Measurements from ENCODE around the gene ZBTB46. TPM values are rescaled to one million over a fixed set of nuclear protein-coding genes. Genes with fewer than 3 reads are reported as not detected.

The ZBTB46 gene
- total RNA-seq, 1 donor = 13.8 TPM

GRCh38 chr20:63785691-63786131 is 45.4 kb downstream of the ZBTB46 start:
- DNase-seq (ENCODE audit: low read depth) = no peak
- no peak overlapping the region for H3K4me3 ChIP-seq (ENCODE audit: low read depth, low read length)
- no peak for TF ChIP-seq CTCF (IDR thresholded peaks at IDR 0.05; ENCODE audit: insufficient read depth, low read depth, low read length)

DNA sequence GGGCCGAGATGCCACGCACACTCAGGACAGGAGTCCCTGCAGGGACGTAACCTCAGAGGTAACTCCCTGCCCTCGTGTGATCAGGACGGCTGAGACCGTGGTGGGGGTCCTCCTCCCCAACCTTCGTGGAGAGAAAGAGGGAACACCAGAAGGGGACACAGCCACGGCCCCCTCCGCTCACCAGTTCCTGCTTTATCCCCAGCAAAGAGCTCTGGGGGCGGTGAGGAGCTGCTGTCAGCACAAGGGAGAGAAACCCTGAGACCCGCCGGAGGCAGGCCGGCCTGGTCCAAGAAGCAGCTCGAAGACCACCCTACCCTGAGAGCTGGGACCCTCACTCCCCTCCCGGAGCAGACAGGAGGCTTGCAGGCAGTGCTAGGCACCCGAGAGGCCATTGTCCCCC is 47.1 kb downstream of the ZBTB46 start:
- H3K4me3 ChIP-seq (ENCODE audit: low read depth, low read length) = no peak overlapping the region
- no peak for TF ChIP-seq CTCF (IDR thresholded peaks at IDR 0.05; ENCODE audit: insufficient read depth, low read depth, low read length)
- no peak for DNase-seq (ENCODE audit: low read depth)

DNA sequence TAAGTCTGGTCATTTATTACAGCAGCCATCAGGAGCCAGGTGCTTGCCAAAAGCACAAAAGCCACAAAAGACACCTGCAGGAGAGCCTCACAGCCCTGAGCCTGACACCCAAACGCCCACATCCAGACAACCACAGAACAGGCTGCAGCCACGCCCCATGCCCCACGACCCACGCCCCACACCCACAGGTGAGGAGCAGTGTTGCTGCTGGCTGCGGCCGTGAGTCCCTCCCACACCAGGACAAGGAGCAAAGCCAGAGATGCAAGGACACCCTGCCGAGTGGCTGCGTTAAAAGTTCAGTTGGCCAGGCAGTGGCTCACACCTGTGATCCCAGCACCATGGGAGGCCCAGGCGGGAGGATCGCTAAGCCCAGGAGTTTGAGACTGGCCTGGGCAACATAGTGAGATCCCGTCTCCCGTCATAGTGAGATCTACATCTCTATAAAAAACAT is 48.5 kb downstream of the ZBTB46 start:
- H3K4me3 ChIP-seq (ENCODE audit: low read depth, low read length) = no peak overlapping the region
- no peak for DNase-seq (ENCODE audit: low read depth)
- no peak for TF ChIP-seq CTCF (IDR thresholded peaks at IDR 0.05; ENCODE audit: insufficient read depth, low read depth, low read length)

GRCh38 chr20:63782051-63782471 is 49.0 kb downstream of the ZBTB46 start:
- no peak for DNase-seq (ENCODE audit: low read depth)
- H3K4me3 ChIP-seq (ENCODE audit: low read depth, low read length) = no peak overlapping the region
- TF ChIP-seq CTCF (IDR thresholded peaks at IDR 0.05; ENCODE audit: insufficient read depth, low read depth, low read length) = no peak

GRCh38 chr20:63781181-63781580 is 49.9 kb downstream of the ZBTB46 start:
- H3K4me3 ChIP-seq (ENCODE audit: low read depth, low read length) = no peak overlapping the region
- no peak for TF ChIP-seq CTCF (IDR thresholded peaks at IDR 0.05; ENCODE audit: insufficient read depth, low read depth, low read length)
- DNase-seq (ENCODE audit: low read depth) = no peak

GRCh38 chr20:63778857-63779256 is 52.2 kb downstream of the ZBTB46 start:
- no peak for DNase-seq (ENCODE audit: low read depth)
- H3K4me3 ChIP-seq (ENCODE audit: low read depth, low read length) = no peak overlapping the region
- no peak for TF ChIP-seq CTCF (IDR thresholded peaks at IDR 0.05; ENCODE audit: insufficient read depth, low read depth, low read length)

DNA sequence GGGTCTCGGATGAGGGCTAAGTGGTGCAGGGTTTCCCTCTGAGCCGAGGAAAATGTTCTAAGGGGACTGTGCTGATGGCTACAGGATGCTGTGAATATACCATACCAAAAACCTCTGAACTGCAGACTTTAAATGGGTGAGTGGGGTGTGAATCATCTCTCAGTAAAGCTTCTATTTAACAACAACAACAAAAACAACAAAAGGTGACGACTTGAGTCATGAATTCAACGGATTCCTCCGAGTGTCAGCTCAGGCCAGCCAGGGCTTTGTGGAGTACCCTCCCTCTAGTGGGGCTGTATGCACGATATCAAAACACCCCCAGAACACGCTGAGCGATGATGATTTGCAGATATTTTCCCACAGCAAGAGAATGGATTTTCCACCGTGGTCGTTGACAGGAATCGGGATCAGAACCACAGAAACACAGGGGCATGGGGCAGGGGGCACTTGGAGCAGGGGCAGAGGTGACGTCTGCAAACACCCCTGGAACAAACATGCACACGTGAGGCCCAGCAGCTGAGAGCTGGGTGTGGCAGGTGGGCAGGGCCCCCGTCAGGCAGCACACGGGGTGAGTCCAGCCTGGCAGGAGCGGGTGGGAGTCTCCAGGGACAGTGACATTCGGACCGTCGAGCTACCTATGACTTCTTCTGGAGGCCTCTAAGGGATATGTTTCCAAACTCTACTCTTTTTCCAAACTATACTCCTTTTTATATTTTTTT is 52.9 kb downstream of the ZBTB46 start:
- DNase-seq (ENCODE audit: low read depth) = peak; percentile 32
- no peak overlapping the region for H3K4me3 ChIP-seq (ENCODE audit: low read depth, low read length)
- TF ChIP-seq CTCF (IDR thresholded peaks at IDR 0.05; ENCODE audit: insufficient read depth, low read depth, low read length) = no peak
